ENCODE data around the gene GMDS.

- TF ChIP-seq EZH2 (IDR thresholded peaks at IDR 0.05; ENCODE audit: borderline replicate concordance, low read depth, low read length, severe bottlenecking) (no peak), CTCF (IDR thresholded peaks at IDR 0.05; ENCODE audit: borderline replicate concordance, extremely low read depth, low read length, poor library complexity, severe bottlenecking) (no peak)
Measured at GRCh38 chr6:1820714-1821113, 424.7 kb downstream of the GMDS start.

Measured in DND-41 (cell line).